ENCODE results near the gene TDRD1. TPM values are rescaled to one million over a fixed set of nuclear protein-coding genes. Genes with fewer than 3 reads are reported as not detected.

The TDRD1 gene, protein sequence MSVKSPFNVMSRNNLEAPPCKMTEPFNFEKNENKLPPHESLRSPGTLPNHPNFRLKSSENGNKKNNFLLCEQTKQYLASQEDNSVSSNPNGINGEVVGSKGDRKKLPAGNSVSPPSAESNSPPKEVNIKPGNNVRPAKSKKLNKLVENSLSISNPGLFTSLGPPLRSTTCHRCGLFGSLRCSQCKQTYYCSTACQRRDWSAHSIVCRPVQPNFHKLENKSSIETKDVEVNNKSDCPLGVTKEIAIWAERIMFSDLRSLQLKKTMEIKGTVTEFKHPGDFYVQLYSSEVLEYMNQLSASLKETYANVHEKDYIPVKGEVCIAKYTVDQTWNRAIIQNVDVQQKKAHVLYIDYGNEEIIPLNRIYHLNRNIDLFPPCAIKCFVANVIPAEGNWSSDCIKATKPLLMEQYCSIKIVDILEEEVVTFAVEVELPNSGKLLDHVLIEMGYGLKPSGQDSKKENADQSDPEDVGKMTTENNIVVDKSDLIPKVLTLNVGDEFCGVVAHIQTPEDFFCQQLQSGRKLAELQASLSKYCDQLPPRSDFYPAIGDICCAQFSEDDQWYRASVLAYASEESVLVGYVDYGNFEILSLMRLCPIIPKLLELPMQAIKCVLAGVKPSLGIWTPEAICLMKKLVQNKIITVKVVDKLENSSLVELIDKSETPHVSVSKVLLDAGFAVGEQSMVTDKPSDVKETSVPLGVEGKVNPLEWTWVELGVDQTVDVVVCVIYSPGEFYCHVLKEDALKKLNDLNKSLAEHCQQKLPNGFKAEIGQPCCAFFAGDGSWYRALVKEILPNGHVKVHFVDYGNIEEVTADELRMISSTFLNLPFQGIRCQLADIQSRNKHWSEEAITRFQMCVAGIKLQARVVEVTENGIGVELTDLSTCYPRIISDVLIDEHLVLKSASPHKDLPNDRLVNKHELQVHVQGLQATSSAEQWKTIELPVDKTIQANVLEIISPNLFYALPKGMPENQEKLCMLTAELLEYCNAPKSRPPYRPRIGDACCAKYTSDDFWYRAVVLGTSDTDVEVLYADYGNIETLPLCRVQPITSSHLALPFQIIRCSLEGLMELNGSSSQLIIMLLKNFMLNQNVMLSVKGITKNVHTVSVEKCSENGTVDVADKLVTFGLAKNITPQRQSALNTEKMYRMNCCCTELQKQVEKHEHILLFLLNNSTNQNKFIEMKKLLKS
- total RNA-seq = 0.05 TPM in 1 of 2 replicates, not detected in the other

DNA sequence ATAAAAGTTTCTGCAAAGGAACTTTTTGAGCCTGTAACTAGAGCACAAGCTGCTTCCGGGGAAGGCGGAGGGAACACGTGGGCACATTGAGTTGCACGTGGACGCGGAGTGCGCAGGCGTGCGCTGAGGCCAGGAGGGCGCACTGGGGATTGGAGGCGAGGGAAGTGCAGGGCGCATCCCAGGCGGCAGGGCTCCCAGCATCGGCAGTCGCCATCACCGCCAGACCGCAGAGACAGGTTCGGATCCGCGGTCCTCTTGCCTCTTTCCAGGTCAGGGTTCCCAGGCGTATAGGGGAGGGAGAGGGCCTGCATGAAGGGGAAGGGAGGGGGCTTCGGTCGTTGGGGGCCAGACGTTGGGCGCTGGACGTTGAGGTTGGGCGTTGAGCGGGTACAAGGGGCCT lies at the start of gene TDRD1:
Gene TDRD1, plus strand, starts transcription at position 206 of the 400 bp plus-strand sequence. CDS start 8,479 bp downstream, outside the sequence.

DNA sequence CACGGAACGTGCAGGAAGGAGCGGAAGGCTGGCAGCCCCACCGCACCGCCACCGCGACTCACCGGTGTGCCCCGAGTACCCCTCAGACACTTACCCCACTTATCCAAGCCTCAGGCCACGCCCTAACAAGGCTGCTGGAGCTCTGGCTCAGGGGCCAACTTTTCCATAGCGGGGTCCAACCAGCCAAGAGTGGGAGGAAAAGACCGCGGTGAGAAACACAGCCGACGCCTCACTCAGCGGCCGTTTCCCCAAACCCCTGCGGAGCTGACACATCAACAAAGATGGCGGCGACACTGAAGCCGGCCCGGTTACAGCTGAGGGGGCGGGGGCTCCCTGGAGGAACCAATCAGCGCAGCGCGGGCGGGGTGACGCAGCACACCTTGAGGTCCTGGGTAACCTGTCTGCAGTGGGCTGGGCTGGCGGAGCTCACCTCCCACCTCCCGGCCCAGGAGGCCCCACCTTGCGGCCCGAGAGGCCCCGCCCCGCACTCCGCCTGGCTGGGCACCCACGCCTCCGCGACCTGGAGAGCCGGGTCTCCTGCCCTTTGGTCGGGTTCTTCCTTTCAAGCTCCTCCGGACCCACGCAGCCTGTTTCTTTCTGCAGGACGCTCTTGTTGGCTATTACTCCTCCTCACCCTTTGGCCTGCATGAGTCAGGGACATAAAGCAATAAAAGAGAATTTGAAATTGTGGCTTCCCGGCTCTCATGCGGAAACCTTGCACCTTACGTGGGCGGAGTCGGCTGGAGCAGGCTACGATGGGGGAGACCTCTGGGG lies 5.0 kb upstream of the TDRD1 start, which contains the start of gene CCDC186:
Gene CCDC186, minus strand, starts transcription at position 283 of the 774 bp plus-strand sequence. CDS start 10,935 bp downstream, outside the sequence.

DNA sequence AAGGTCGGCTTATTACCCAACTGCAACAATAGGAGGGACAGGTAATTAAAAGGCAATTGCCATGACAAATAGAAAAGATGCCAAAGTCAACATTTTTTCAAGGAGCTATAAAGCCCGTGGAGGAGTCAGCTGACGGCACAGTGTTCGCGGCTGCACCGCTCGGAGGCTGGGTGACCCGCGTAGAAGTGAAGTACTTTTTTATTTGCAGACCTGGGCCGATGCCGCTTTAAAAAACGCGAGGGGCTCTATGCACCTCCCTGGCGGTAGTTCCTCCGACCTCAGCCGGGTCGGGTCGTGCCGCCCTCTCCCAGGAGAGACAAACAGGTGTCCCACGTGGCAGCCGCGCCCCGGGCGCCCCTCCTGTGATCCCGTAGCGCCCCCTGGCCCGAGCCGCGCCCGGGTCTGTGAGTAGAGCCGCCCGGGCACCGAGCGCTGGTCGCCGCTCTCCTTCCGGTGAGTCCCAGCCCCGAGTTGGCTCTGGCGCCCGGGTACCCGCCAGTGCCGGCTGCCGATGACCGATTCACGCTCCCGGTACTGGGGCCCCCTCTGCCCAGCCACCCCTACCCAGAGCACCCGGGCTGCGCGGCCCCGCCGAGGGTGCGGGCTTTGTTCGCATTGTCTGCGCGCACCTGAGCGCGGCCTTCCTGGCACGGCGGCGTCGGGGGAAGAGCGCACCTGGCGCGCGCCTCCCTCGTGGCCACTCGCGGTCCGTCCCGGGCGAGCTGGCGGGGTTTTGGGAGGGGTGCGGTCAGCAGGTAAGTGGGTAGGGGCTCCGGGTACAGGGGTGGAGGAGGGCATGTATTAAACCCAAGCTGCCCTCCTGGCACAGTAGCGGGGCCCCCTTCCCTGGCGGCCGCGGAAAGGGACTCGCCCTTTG lies 60.2 kb downstream of the TDRD1 start, which contains the start of gene VWA2:
Gene VWA2, plus strand, starts transcription at position 138 of the 877 bp plus-strand sequence. CDS start 9,460 bp downstream, outside the sequence.

Other genes with a start within 250 kb of the TDRD1 start
- not detected in 2 replicates for gene ADRB1, start 135.5 kb upstream of the TDRD1 start, total RNA-seq
- 16.9 and 22.4 TPM in 2 replicates for gene CCDC186, start 5.2 kb upstream of the TDRD1 start, total RNA-seq
- gene VWA2, start 59.9 kb downstream of the TDRD1 start, total RNA-seq = not detected in 2 replicates
- 0.05 and 0.30 TPM in 2 replicates for gene AFAP1L2, start 225.1 kb downstream of the TDRD1 start, total RNA-seq

Measured in smooth muscle cell of the umbilical artery (primary cell).